GM12801 (cell line): ENCODE data around the gene CYP1A2.

ENCODE experiments used
- CTCF ChIP-seq: IDR thresholded peaks from one replicate; pipeline ENCODE4 v1.5.1; 2011; ENCODE audit warnings: control low read depth; ENCODE audit not compliant: insufficient read length; ENCODE audit errors: extremely low read depth

The CYP1A2 gene

GRCh38 chr15:74750751-74751150 is 2.1 kb downstream of the CYP1A2 start:
- no peak for TF ChIP-seq CTCF

- TF ChIP-seq CTCF, result no peak
Observed at GRCh38 chr15:74752011-74752410, 3.4 kb downstream of the CYP1A2 start.

- TF ChIP-seq CTCF, result no peak
Observed at GRCh38 chr15:74752531-74752930, 3.9 kb downstream of the CYP1A2 start.

- TF ChIP-seq CTCF, result no peak
Observed at GRCh38 chr15:74754593-74755215, 6.1 kb downstream of the CYP1A2 start.

DNA sequence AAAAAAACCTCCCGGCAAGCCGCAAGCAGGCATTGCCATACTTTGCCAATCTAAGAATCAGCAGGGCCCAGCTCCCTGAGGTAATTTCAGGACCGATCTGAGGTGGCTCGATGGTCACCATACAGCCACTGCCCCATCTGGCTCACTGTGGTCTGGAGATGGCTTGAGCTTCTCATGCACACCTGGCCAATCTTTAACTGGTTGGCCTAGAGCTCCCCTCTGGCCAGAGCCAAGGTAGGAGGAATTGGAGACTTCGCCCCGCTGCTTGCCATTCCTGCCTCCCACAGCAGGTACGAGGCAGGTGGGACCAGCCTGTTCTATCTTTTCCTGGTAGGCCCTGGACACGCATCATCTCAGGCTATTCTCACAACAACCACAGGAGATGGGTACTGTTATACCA is 10.1 kb downstream of the CYP1A2 start:
- no peak for TF ChIP-seq CTCF

DNA sequence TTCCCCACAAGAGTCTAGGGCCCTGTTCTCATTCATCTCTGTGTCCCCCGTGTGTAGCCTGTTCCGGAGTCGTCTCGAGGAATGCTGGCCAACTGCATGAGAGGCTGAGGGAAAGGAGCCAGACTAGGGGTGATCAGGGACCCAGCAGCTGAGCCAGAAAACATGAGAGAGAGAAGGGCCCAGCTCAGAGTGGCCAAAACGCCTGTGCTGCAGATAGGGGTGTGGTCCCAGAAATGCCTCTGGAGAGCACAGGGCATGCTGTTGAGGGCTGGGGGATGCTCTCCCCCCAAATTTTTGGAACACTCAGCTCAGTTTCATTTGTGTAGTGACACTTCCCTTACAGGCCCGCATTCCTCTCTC is 14.1 kb downstream of the CYP1A2 start:
- no peak for TF ChIP-seq CTCF

GRCh38 chr15:74763416-74763815 is 14.8 kb downstream of the CYP1A2 start:
- TF ChIP-seq CTCF, result no peak
